CD14-positive monocyte (primary cell): ENCODE results near the gene MAST4. TPM values are rescaled to one million over a fixed set of nuclear protein-coding genes. Genes with fewer than 3 reads are reported as not detected.

Source experiments
- DNase-seq, 3 donors: peaks; one replicate each; pipeline ENCODE4 v3.0.0-alpha.2; 2011 to 2022
- H2AFZ ChIP-seq: 2 replicates; pipeline ENCODE4 v1.6.0; 2012; ENCODE audit warnings: mild to moderate bottlenecking, low read depth, low read length, inconsistent platforms; ENCODE audit not compliant: insufficient read depth, poor library complexity, severe bottlenecking
- H3K27ac ChIP-seq, 2 donors: 1 replicate in 1 of 2; 2 replicates in 1 of 2; pipeline ENCODE4 v1.5.1; 2012 to 2013; ENCODE audit warnings: low read length in 2 of 2, control low read depth in 1 of 2, inconsistent platforms in 1 of 2, low read depth in 1 of 2, mild to moderate bottlenecking in 1 of 2
- H3K27me3 ChIP-seq, 2 donors: one replicate each; pipeline versions ENCODE4 v1.6.0 to v1.6.1; 2011 to 2013; ENCODE audit warnings: low read length in 2 of 2; ENCODE audit not compliant: control insufficient read depth in 2 of 2, insufficient read depth in 2 of 2
- H3K36me3 ChIP-seq, 2 donors: replicated peaks in 1 of 2; 1 replicate in 1 of 2; 2 replicates in 1 of 2; pipeline versions ENCODE4 v1.5.1 to v1.6.1; 2012 to 2013; ENCODE audit warnings: low read length in 2 of 2, control low read depth in 1 of 2, inconsistent platforms in 1 of 2, mild to moderate bottlenecking in 1 of 2; ENCODE audit not compliant: insufficient read depth in 2 of 2, control insufficient read depth in 1 of 2
- H3K4me1 ChIP-seq, 2 donors: 1 replicate in 1 of 2; 2 replicates in 1 of 2; pipeline versions ENCODE4 v1.5.1 to v1.6.1; 2012 to 2013; ENCODE audit warnings: low read length in 2 of 2, control low read depth in 1 of 2, inconsistent platforms in 1 of 2, mild to moderate bottlenecking in 1 of 2, moderate library complexity in 1 of 2; ENCODE audit not compliant: insufficient read depth in 2 of 2, control insufficient read depth in 1 of 2
- H3K4me2 ChIP-seq: replicated peaks from 2 replicates; pipeline ENCODE3; 2012; ENCODE audit warnings: low read length, moderate library complexity, mild to moderate bottlenecking; ENCODE audit not compliant: poor library complexity, severe bottlenecking; ENCODE audit errors: extremely low read depth
- H3K4me3 ChIP-seq, 3 experiments: fragments of 200-600 bp in 1 of 3; sonication (generic) in 1 of 3; replicated peaks in 1 of 3; 1 replicate in 2 of 3; 2 replicates in 1 of 3; pipeline ENCODE4 v1.5.1; 2011 to 2013; ENCODE audit warnings: low read length in 3 of 3, mild to moderate bottlenecking in 3 of 3, control low read depth in 2 of 3, low read depth in 2 of 3, inconsistent platforms in 1 of 3, moderate library complexity in 1 of 3
- H3K79me2 ChIP-seq: 2 replicates; pipeline ENCODE4 v1.6.0; 2012; ENCODE audit warnings: mild to moderate bottlenecking, control low read depth, inconsistent platforms, low read length, moderate library complexity; ENCODE audit not compliant: insufficient read depth
- H3K9ac ChIP-seq: 2 replicates; pipeline ENCODE4 v1.6.0; 2017; ENCODE audit warnings: low read length, mild to moderate bottlenecking; ENCODE audit not compliant: insufficient read depth, poor library complexity, severe bottlenecking
- H3K9me3 ChIP-seq, 2 donors: replicated peaks in 1 of 2; 1 replicate in 1 of 2; 2 replicates in 1 of 2; pipeline versions ENCODE4 v1.5.1 to v1.6.1; 2012 to 2013; ENCODE audit warnings: low read length in 2 of 2, control low read depth in 1 of 2; ENCODE audit not compliant: control insufficient read depth in 1 of 2, insufficient read depth in 1 of 2
- H4K20me1 ChIP-seq: 2 replicates; pipeline ENCODE4 v1.6.0; 2012; ENCODE audit warnings: mild to moderate bottlenecking, low read length, control low read depth, moderate library complexity; ENCODE audit not compliant: insufficient read depth
- H3K27ac Mint-ChIP-seq, 7 donors: one replicate each; pipeline ENCODE4 v1.8.0; 2020; ENCODE audit warnings: mild to moderate bottlenecking in 7 of 7, mixed read lengths in 7 of 7, moderate library complexity in 6 of 7, inconsistent platforms in 2 of 7
- H3K27me3 Mint-ChIP-seq, 3 donors: one replicate each; pipeline ENCODE4 v1.8.0; 2021 to 2022; ENCODE audit warnings: low read depth in 3 of 3, mild to moderate bottlenecking in 3 of 3, mixed read lengths in 3 of 3, moderate library complexity in 3 of 3, inconsistent platforms in 1 of 3
- H3K36me3 Mint-ChIP-seq, 2 donors: one replicate each; pipeline ENCODE4 v1.8.0; 2020; ENCODE audit warnings: mixed read lengths in 2 of 2, inconsistent platforms in 1 of 2, mild to moderate bottlenecking in 1 of 2
- H3K4me1 Mint-ChIP-seq: one replicate; pipeline ENCODE4 v1.8.0; 2020; ENCODE audit warnings: mild to moderate bottlenecking, mixed read lengths
- H3K4me3 Mint-ChIP-seq, 2 donors: one replicate each; pipeline ENCODE4 v1.8.0; 2020; ENCODE audit warnings: mild to moderate bottlenecking in 2 of 2, mixed read lengths in 2 of 2, moderate library complexity in 1 of 2
- H3K9me3 Mint-ChIP-seq, 7 donors: one replicate each; pipeline ENCODE4 v1.8.0; 2020 to 2022; ENCODE audit warnings: mixed read lengths in 7 of 7, mild to moderate bottlenecking in 6 of 7, moderate library complexity in 6 of 7, inconsistent platforms in 2 of 7
- whole genome bisulfite sequencing: methylation state at CpG from one replicate; pipeline ENCODE4 v1.1.5; 2013; ENCODE audit warnings: missing lambda C conversion rate; ENCODE audit not compliant: insufficient coverage; 5-methylcytosine and 5-hydroxymethylcytosine counted together
- intact Hi-C, 2 donors: fragments of 100-400 bp; cut with micrococcal nuclease; formaldehyde crosslinking; loops; one replicate each; pipeline versions ENCODE4 v1.15.0 to v1.15.1; 2023
- polyA plus RNA-seq, 3 donors: library from polyadenylated mRNA; depleted of rRNA in 1 of 3; unstranded in 2 of 3; stranded (reverse) in 1 of 3; fragments of 300-500 nt in 2 of 3; fragments of >200 nt in 1 of 3; fragmentation: Illumina TruSeq in 2 of 3; gene quantifications; 1 replicate in 2 of 3; 2 replicates in 1 of 3; pipeline ENCODE4 v1.2.3, GENCODE V29; 2012 to 2021
- TF ChIP-seq, protein P1 (sequence below): fragments of 200-600 bp; IDR thresholded peaks from one replicate; pipeline ENCODE4 v1.8.0; 2022; ENCODE audit warnings: antibody characterized with exemption, mild to moderate bottlenecking

The MAST4 gene
- polyA plus RNA-seq, 3 donors: 0.03 to 0.24 TPM; not detected in 1

- H3K4me3 Mint-ChIP-seq: no peak overlapping the region
- H3K27ac ChIP-seq: no peak overlapping the region
- no peaks in the 10 kb centered on the region for H4K20me1 ChIP-seq
- H3K27me3 Mint-ChIP-seq: peaks cover 0 to 3% (median 1%) of the 10 kb centered on the region in 3 donors
- no peaks in the 10 kb centered on the region for H3K9me3 Mint-ChIP-seq
- WGBS: no CpG with 5 or more reads among the region's 3 CpGs
- H3K27me3 ChIP-seq: no peaks in the 10 kb centered on the region
- H2AFZ ChIP-seq: no peak overlapping the region
- no peaks in the 10 kb centered on the region for H3K9me3 ChIP-seq
- no peaks in the 10 kb centered on the region for H3K36me3 Mint-ChIP-seq
- H3K27ac Mint-ChIP-seq: no peak overlapping the region
- no peak overlapping the region for H3K4me2 ChIP-seq
- H3K4me1 Mint-ChIP-seq: peaks cover 2% of the 10 kb centered on the region
- no peak for DNase-seq
- no peaks in the 10 kb centered on the region for H3K36me3 ChIP-seq
- H3K4me1 ChIP-seq: no peaks in the 10 kb centered on the region
- no peaks in the 10 kb centered on the region for H3K79me2 ChIP-seq
- intact Hi-C loops: no loop called here
- TF ChIP-seq, protein P1, sequence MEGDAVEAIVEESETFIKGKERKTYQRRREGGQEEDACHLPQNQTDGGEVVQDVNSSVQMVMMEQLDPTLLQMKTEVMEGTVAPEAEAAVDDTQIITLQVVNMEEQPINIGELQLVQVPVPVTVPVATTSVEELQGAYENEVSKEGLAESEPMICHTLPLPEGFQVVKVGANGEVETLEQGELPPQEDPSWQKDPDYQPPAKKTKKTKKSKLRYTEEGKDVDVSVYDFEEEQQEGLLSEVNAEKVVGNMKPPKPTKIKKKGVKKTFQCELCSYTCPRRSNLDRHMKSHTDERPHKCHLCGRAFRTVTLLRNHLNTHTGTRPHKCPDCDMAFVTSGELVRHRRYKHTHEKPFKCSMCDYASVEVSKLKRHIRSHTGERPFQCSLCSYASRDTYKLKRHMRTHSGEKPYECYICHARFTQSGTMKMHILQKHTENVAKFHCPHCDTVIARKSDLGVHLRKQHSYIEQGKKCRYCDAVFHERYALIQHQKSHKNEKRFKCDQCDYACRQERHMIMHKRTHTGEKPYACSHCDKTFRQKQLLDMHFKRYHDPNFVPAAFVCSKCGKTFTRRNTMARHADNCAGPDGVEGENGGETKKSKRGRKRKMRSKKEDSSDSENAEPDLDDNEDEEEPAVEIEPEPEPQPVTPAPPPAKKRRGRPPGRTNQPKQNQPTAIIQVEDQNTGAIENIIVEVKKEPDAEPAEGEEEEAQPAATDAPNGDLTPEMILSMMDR: no peak
- H3K4me3 ChIP-seq: no peak overlapping the region
- no peak overlapping the region for H3K9ac ChIP-seq
Observed at GRCh38 chr5:66642538-66642937, 46.3 kb downstream of the MAST4 start.

- Histone ChIP-seq H3K4me2 (no peak overlapping the region), H3K27me3 (no peaks in the 10 kb centered on the region), H3K4me1 (no peaks in the 10 kb centered on the region), H4K20me1 (no peaks in the 10 kb centered on the region), H3K4me3 (no peak overlapping the region), H2AFZ (no peak overlapping the region), H3K27ac (no peak overlapping the region), H3K36me3 (no peaks in the 10 kb centered on the region), H3K79me2 (no peaks in the 10 kb centered on the region), H3K9ac (no peak overlapping the region), H3K9me3 (no peaks in the 10 kb centered on the region)
- Mint-ChIP-seq H3K36me3 (no peaks in the 10 kb centered on the region), H3K27ac (no peak overlapping the region), H3K4me3 (no peak overlapping the region), H3K27me3 (peaks cover 0 to 3% (median 1%) of the 10 kb centered on the region in 3 donors), H3K4me1 (peaks cover 2% of the 10 kb centered on the region), H3K9me3 (no peaks in the 10 kb centered on the region)
- DNase-seq: no peak
- intact Hi-C loops: no loop called here
- TF ChIP-seq, protein P1: no peak
Observed at GRCh38 chr5:66643387-66643786, 47.2 kb downstream of the MAST4 start.
